Cortex of kidney (tissue), 1 donor: Measurements from ENCODE around the gene NME5.

Source experiments
- DNase-seq: peaks from one replicate; lab custom pipeline; 2025; lab: John Stamatoyannopoulos, UW

The NME5 gene

GRCh38 chr5:138132543-138132942 is 6.7 kb downstream of the NME5 start:
- no peak for DNase-seq

DNA sequence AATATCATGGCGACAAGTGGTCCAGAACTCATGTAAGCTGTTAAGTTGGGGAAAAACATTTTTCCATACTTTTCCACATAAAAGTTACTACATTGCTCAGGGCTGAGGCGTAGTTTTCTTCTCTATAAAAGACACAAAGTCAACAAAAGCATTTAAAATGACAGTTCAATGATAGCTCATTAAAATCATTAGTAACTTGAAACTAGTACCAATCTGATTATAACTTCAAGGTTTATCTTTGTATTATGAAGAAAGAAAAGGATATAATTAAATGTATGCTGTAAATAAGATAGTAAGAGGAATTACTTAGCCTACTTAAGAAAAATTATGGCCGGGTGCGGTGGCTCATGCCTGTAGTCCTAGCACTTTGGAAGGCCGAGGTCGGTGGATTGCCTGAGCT is 9.9 kb downstream of the NME5 start:
- DNase-seq = no peak

DNA sequence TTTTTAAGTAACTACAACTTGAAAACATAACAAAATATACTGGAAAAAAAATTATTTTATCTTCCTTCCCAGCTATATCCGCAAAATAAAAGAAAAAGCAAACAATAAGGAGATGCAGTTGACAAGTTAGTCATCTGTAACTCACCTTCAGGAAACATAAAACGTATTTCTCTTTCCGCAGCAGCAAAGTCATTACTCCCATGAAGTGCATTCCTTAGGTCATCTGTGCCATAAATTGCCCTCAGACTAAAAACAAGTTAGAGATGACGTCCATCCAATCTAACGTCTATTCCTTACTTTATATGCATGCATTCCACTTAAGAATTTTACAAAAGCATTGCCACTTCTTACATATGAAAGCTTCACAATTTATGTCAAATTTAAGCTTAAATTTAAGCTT is 10.9 kb downstream of the NME5 start:
- DNase-seq = no peak

DNA sequence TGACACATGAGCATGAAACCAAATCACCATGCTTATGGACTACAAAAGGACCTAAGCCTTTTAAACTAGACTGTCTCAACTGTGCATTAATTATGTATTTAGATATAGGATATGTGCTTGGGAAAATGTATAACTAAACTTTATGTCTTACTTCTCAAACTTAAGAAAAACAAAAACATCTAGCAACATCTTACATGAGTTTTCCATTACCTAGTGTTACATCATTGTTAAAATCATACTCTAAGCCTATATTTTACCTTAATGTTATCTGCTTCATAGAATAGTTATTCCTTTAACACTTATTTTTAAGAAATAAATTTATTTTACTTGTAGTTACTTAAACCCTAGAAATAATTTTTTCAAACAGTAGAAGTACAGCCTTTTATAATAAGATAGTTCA is 24.0 kb downstream of the NME5 start:
- no peak for DNase-seq

DNA sequence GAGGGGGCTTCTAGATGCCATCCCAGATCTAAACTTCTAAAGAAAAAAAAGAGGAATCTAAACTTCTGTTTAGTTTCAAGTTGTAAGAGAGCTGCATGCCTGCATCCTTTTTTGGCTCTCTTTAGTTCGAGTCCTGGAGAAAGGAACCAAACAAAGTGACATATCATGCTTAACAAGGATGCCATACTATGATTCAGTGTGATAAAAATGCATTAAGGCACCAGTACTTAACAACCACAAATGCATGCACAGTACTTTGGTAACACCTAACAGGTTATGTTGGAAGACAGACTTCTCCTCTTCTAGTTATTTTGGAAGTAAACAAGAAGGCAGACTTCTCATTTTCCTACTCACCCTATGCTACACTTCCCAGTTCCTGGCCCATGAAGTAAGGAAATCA is 27.3 kb downstream of the NME5 start:
- DNase-seq = no peak

- DNase-seq = no peak
Observed at GRCh38 chr5:138111181-138111580, 28.0 kb downstream of the NME5 start.

DNA sequence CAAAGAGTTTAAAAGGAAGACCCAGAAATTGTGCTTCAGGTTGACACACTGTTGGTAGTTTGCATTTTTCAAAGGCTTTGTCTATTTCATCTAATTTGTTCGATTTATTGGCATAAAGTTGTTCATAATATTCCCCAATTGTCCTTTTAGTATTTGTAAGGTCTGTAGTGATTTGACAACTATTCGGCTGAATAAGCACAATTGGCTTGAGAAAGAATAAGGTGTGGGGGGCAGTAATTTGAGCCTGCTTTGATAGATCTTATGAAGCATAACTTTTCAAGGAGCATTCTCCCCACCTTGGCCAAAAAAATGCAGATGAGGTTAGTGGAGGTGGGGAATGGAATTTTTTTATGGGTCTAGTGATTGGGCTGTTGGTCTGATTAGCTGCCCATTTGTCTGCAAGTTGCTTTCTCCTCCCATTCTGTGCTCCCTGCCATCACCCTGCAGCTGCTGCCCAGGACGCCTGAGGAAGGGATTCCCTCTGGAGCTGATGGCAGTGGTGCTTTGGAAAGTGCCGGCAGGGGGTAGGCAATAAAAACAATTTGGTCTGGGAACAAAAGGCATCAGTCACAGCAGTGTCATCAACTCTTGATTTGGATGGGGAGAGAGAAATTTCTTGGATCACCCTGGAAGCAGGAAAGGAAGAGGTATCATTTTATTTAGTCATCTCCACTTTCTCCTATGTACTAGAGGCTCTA is 28.8 kb downstream of the NME5 start:
- no peak for DNase-seq

GRCh38 chr5:138109463-138110265 is 29.6 kb downstream of the NME5 start:
- no peak for DNase-seq

DNA sequence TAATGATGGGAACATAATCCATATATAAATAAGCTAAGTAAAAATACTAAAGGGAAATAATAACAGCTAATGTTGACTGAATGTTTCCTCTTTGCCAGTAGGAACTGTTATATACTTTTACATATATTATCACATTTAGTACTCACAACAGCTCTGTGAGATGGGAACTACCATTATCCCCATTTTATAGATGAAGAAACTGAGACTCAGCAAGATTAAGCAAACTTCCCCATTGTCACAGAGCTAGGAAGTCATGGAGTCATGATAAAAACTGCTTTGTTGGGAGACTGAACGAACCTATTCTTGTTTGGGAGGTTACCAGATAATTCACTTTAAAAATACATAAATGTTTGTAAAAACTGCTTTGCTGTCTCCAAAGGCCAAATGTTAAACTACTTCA is 32.0 kb downstream of the NME5 start:
- DNase-seq = no peak

- no peak for DNase-seq
Observed at GRCh38 chr5:138105709-138106108, 33.5 kb downstream of the NME5 start.

DNA sequence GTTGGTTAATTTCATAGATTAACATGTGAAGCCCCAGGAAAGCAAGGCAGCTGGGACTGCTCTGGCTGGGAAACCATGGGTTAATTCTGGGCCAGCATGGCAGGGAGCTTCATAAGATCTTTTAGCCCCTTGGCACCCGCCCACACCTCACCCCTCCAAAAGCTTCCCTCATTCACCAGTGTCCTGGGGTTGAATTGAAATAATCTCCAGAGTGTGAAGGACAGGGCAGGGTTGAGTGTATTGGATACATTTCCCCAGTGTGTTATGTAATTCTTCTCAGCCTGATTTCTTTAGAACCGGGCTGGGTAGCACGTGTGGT is 36.0 kb downstream of the NME5 start:
- DNase-seq = no peak

DNA sequence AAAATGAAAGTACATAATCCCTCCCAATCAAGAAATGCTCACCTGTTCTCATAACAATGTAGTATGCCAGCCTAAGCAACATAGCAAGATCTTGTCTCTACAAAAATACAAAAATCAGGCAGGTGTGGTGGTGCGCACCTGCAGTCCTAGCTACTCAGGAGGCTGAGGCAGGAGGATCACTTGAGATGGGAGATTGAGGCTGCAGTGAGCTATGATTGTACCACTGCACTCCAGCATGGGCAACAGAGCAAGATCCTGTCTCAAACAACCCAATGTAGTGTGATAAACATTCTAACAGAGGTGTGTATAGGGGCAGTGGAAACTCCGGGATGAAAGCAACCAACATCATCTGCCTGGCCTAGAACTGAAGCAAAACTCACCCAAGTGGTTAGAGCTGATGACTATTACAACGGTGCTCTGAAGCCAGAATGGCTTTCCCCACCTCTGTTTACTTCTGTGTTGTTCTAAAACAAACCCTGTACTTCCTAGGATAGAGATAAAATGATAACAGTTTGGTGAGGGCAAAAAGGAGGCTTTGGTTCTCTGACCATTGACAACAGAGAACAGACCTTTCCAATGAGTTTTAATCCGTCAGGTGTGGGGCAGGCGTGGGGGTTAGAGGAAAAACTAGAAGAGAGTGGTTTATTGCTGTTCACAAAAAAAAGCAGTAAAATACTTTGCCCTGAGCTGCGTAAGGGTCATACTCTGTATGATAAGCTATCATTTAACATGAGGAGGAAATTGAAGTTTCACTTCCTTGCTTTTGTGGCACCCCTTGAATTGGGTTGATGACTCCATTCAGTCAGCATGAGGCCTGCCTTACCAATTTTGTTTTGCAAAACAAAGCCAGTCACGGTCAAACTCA is 36.5 kb downstream of the NME5 start:
- DNase-seq = no peak

- no peak for DNase-seq
Observed at GRCh38 chr5:138096997-138097828, 42.0 kb downstream of the NME5 start.

- DNase-seq = no peak
Observed at GRCh38 chr5:138096363-138096762, 42.9 kb downstream of the NME5 start.

DNA sequence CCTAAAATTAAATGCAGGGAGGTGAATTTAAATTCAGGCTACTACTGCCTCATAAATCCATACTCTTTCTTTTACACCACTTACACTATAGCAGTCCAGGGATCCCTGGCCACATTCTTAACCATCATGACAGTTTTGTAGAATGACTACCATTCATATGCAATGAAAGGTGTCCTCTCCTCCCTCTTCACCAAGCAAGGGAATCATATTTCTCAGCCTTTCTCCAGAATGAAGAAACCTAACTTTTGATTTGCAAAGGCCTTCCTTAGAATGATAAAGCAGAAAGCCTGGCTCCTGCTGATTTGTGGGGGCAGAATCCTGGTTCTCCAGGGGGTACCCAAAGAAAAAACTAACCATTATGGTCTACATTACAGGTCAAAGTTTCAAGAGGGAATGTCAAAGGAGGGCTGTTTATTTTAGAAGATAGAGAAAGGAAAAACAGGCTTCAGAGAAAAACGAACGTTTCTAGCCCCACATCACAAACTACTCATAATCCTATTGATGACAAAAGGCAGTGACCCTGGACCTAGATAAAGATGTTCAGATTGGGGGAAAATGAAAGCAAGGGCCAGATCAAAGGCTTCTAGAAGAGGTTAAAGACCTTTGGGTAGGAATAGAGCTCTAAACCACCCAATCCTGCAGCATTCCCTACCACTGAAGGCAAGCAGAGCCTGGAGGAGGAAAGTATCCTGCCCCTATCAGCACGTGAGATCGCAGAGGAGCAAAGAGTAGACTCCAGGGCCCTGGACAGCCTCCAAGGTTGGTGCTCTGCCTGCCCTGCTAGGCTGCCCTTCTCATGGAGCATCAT is 43.9 kb downstream of the NME5 start:
- DNase-seq = no peak

- no peak for DNase-seq
Observed at GRCh38 chr5:138093036-138093435, 46.2 kb downstream of the NME5 start.

- DNase-seq = no peak
Observed at GRCh38 chr5:138092301-138092700, 46.9 kb downstream of the NME5 start.

DNA sequence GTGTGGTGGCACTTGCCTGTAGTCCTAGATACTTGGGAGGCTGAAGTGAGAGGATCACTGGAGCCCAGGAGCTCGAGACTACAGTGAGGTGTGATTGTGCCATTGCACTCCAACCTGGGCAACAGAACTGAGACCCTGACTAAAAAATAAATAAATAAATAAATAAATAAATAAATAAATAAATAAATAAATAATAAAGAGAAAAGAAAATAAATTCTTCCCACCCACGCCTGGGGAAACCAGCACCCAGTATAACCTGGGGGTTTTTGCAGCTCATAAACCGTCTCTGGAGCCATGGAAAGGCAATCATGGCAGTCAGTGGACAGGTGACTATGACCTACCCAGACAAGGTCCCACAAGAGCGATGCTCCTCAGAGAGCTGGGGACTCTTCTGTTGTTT is 47.5 kb downstream of the NME5 start:
- DNase-seq = no peak

GRCh38 chr5:138083702-138084101 is 55.5 kb downstream of the NME5 start, which contains the start of gene WNT8A:
Gene WNT8A, plus strand, starts transcription at chr5:138084033. Its CDS starts 95 bp downstream, at chr5:138084128.
- no peak for DNase-seq

DNA sequence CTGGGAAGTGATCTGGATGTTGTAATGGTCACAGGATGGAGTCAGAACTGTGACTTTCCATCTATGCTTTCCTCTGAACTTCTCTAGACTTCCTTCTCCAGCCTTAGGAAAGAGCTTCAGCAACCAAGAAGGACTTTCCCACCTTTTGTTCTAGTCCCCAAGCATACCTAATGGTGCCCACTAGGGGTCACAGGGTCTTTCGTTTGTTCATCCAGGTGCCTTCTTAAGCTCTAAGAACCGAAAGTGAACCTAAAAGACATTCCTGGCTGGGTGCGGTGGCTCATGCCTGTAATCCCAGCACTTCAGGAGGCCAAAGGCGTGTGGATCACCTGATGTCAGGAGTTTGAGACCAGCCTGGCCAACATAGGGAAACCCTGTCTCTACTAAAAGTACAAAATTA is 57.2 kb downstream of the NME5 start:
- DNase-seq = no peak
